ENCODE data around the gene FBXO48.

DNA sequence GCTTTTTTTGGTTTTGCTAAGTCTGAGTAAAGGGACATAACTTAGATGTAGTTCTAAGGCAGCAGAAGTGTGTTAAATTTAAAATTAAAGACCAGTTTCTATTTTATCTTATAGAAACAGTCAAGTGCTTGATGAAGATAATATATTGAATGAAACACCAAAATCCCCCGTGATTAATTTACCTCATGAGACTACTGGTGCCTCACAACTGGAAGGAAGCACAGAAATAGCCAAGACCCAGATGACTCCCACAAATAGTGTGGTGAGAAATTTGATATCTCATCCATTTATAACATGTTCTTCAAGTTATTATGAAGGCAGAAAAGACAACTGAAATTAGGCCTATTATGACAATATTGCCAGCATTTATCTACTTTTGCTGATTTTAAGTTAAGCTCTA, 45.9 kb upstream of the FBXO48 start:
- TF ChIP-seq CTCF (conservative IDR thresholded peaks at IDR 0.05; ENCODE audit: low read depth in 2 of 2) (no peak), STAT1 (IDR thresholded peaks at IDR 0.05; ENCODE audit: unreplicated experiment) (no peak), NANOG (IDR thresholded peaks at IDR 0.05; ENCODE audit: borderline replicate concordance) (no peak), EZH2 (IDR thresholded peaks at IDR 0.05; ENCODE audit: low read depth, unreplicated experiment) (no peak), CREB1 (CRISPR knock-in tag; IDR thresholded peaks at IDR 0.05; ENCODE audit: low read depth) (no peak), ZNF331 (CRISPR knock-in tag; IDR thresholded peaks at IDR 0.05; ENCODE audit: low read depth) (no peak), POLR2AphosphoS5 (IDR thresholded peaks at IDR 0.05; ENCODE audit: low read depth) (no peak), JUNB (IDR thresholded peaks at IDR 0.05; ENCODE audit: unreplicated experiment) (no peak), ZNF114 (CRISPR knock-in tag; IDR thresholded peaks at IDR 0.05) (no peak), EZH2phosphoT487 (IDR thresholded peaks at IDR 0.05; ENCODE audit: unreplicated experiment) (no peak)
- TF ChIP-seq, protein P1, sequence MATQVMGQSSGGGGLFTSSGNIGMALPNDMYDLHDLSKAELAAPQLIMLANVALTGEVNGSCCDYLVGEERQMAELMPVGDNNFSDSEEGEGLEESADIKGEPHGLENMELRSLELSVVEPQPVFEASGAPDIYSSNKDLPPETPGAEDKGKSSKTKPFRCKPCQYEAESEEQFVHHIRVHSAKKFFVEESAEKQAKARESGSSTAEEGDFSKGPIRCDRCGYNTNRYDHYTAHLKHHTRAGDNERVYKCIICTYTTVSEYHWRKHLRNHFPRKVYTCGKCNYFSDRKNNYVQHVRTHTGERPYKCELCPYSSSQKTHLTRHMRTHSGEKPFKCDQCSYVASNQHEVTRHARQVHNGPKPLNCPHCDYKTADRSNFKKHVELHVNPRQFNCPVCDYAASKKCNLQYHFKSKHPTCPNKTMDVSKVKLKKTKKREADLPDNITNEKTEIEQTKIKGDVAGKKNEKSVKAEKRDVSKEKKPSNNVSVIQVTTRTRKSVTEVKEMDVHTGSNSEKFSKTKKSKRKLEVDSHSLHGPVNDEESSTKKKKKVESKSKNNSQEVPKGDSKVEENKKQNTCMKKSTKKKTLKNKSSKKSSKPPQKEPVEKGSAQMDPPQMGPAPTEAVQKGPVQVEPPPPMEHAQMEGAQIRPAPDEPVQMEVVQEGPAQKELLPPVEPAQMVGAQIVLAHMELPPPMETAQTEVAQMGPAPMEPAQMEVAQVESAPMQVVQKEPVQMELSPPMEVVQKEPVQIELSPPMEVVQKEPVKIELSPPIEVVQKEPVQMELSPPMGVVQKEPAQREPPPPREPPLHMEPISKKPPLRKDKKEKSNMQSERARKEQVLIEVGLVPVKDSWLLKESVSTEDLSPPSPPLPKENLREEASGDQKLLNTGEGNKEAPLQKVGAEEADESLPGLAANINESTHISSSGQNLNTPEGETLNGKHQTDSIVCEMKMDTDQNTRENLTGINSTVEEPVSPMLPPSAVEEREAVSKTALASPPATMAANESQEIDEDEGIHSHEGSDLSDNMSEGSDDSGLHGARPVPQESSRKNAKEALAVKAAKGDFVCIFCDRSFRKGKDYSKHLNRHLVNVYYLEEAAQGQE (IDR thresholded peaks at IDR 0.05; ENCODE audit: unreplicated experiment), result no peak
